Measurements from ENCODE around the gene PRSS2. TPM values are rescaled to one million over a fixed set of nuclear protein-coding genes. Genes with fewer than 3 reads are reported as not detected.

Gene PRSS2
- total and polyA plus RNA-seq, 12 donors, result 0.93 to 8.2 (median 6.3) TPM; not detected in 4

- TF ChIP-seq CTCF (IDR thresholded peaks at IDR 0.05), result no peak
- no peak for ATAC-seq
- peaks cover 0 to 27% (median 0%) of the 10 kb centered on the region in 11 donors for H3K9me3 ChIP-seq
- intact Hi-C loops (cut with DNase I), result no loop called here
- WGBS, 2 donors, result 75 to 79% methylated on average over 5 of the region's 5 CpGs
- no peak overlapping the region for H3K4me3 ChIP-seq
- peaks cover 0 to 55% (median 23%) of the 10 kb centered on the region in 7 donors for H3K27me3 ChIP-seq
- no peak for DNase-seq
- H3K4me1 ChIP-seq, result no peaks in the 10 kb centered on the region
- H3K27ac ChIP-seq, result no peak overlapping the region
- no peaks in the 10 kb centered on the region for H3K36me3 ChIP-seq
Measured at GRCh38 chr7:142819530-142819929, 48.8 kb downstream of the PRSS2 start.

GRCh38 chr7:142822714-142823113 is 51.9 kb downstream of the PRSS2 start:
- no peaks in the 10 kb centered on the region for H3K4me1 ChIP-seq
- H3K27me3 ChIP-seq, result peaks cover 0 to 41% (median 12%) of the 10 kb centered on the region in 7 donors
- H3K9me3 ChIP-seq, result peaks cover 0 to 27% (median 0%) of the 10 kb centered on the region in 11 donors
- H3K27ac ChIP-seq, result no peak overlapping the region
- no peak overlapping the region for H3K4me3 ChIP-seq
- ATAC-seq (no peak), DNase-seq (no peak)
- no peak for TF ChIP-seq CTCF (IDR thresholded peaks at IDR 0.05)
- intact Hi-C loops (cut with DNase I), result no loop called here
- no peaks in the 10 kb centered on the region for H3K36me3 ChIP-seq
- 0% methylated on average over 1 of the region's 1 CpG for WGBS, 2 donors

Other genes with a start within 250 kb of the PRSS2 start
- 1 to 10 TPM in 7 of 10 donors, not detected in 3; 3.0 to 4.3 (median 3.8) TPM for gene PRSS1, start 21.5 kb upstream of the PRSS2 start, total RNA-seq
- under 1 TPM in 1 of 2 donors, not detected in 1; 0.75 TPM for gene PRSS1, start 21.5 kb upstream of the PRSS2 start, polyA plus RNA-seq
- gene EPHB6, start 84.1 kb downstream of the PRSS2 start, total RNA-seq, result 1 to 10 TPM in 8 of 10 donors, under 1 TPM in 2; 0.55 to 5.4 (median 2.6) TPM
- 10 to 100 TPM in 1 of 2 donors, 1 to 10 TPM in 1; 1.9 to 14.9 TPM for gene EPHB6, start 84.1 kb downstream of the PRSS2 start, polyA plus RNA-seq
- not detected for gene TRPV6, start 114.8 kb downstream of the PRSS2 start, total RNA-seq
- under 1 TPM in 1 of 2 donors, not detected in 1; 0.03 TPM for gene TRPV6, start 114.8 kb downstream of the PRSS2 start, polyA plus RNA-seq
- gene TRPV5, start 162.8 kb downstream of the PRSS2 start, total RNA-seq, result not detected
- gene TRPV5, start 162.8 kb downstream of the PRSS2 start, polyA plus RNA-seq, result not detected
- not detected for gene LLCFC1, start 168.5 kb downstream of the PRSS2 start, total RNA-seq
- gene LLCFC1, start 168.5 kb downstream of the PRSS2 start, polyA plus RNA-seq, result not detected
- gene KEL, start 191.4 kb downstream of the PRSS2 start, total RNA-seq, result 1 to 10 TPM in 2 of 10 donors, under 1 TPM in 5, not detected in 3; 0.09 to 1.3 (median 0.65) TPM
- gene KEL, start 191.4 kb downstream of the PRSS2 start, polyA plus RNA-seq, result under 1 TPM; 0.04 to 0.37 TPM